NCI-H2227 treated with DMSO at 0.1 percent for 48 hours (cell line): Measurements from ENCODE around the gene IER5L.

Experiments
- DNase-seq: peaks from one replicate; lab custom pipeline; 2025; lab: John Stamatoyannopoulos, UW

Gene IER5L

DNA sequence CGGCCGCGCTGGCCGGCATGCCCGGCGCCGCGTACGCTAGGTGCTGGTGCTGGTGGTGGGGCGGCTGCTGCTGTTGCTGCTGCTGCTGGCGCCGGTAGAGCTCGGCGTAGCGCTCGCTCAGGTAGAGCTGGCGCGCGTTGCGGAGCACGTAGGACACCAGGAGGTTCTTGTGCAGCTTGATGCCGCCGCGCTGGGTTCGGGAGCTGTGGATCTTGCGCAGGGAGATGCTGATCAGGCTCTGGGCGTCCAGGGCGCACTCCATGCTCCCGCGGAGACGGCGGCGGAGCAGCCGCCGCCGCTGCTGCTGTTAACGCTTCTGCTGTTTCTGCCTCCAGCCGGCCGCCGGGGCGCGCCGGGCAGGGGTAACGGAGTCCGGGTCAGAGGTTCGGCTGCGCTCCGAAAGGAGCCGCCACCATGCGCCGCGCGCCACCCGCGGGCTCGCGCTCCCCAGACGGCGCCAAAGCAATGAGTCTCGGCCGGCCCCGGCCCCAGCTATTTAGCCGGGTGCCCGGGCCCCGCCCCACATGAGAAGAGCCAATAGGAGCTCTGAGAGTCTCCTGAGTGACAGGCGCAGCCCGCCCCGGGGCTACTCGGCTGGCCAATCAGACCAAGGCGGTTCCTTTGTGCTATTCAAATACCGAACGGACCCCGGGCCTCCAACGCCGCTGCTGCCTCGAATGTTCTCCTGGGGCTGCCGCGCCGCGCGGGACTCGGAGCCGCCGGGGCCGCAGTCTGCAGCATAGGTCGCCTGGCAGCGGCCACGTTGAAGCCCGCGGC is at the start of gene IER5L:
IER5L (minus strand) TSS at position 471 of the 777 bp plus-strand sequence; CDS start at position 262, 209 bp downstream.
- peak; percentile 94 for DNase-seq

DNA sequence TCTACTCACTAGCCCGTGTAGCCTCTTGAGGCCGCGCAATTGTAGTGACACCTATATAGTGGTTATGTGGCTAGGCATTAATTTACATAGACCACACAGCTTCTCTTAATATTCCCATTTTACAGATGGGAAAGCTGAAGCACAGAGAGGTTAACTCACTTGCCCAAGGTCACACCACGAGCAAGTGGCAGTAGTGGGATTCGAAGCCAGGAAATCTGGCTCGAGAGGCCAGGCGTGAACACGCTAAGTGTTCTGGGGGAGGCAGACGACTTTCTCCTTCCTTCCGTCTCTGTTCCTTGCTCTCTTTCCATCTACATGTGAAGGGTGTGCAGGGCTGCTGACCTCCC is 49.8 kb upstream of the IER5L start:
- DNase-seq: no peak

DNA sequence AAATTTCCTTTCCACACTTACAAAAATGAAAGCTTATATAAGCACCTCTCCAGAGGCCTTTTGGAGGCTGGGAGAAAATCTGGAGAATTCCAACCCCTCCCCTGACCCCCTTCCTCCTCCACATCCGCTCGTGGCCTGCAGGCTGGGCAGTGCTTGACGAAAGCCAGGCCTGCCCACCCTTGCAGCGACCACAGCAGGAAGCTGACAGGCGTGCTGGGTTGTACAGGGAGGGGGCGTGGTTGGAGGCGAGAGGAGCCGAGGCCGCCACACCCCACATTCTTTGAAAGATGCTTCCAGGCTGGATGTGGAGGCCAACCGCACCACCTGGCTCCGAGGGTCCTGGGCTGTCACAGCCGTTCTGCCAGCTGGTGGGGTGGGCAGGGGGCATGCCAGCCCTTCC is 47.8 kb upstream of the IER5L start:
- DNase-seq: no peak

DNA sequence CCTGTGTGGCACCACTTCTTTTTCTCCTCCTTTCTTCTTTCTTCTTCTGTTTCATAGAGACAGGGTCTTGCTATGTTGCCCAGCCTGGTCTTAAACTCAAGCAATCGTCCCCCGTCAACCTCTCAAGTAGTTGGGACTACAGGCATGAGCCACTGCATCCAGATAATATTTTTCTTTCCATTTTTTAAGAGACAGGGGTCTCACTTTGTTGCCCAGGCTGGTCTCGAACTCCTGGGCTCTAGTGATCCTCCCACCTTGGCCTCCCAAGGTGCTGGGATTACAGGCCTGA is 47.4 kb upstream of the IER5L start:
- no peak for DNase-seq

DNA sequence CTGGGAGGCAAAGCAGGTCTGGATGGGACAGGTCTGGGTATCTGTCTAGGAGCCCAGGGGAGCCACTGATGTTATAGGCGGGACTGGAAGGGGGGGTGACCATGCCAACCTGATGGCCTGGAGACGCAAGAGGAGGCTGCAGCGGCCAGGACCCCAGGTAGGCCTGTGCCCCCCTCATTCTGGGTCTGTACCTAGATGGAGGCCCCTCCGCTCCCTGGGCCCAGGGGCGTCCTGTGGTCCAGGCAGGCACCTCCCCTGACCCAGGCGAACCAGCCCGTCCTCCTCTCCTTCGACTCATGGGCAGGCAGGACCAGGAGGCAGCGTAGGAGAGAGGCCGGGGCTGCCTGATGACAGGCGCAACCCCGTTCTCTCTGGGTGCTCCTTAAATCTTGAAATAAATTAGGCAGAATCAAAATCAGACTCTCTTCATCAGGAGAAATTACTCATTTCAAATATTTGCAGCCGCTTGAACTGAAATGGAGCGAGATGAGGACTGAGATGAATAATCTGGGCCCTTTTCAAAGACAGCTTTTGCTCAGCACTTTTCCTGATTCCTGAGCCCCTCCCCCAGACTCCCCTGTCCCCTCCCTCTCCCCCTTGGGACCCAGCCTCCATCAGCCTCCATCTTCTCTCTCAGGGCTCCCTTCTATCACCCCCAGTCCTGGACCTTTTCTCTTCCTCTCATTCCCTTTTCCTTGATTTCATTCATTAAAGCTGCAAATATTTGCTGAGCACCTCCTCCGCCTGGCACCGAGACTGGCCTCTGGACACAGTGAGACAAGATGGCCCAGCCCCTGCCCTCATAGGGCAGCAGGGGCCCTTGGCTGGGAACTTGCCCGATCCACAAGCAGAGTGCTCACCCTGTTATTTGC is 46.8 kb upstream of the IER5L start:
- DNase-seq: no peak

DNA sequence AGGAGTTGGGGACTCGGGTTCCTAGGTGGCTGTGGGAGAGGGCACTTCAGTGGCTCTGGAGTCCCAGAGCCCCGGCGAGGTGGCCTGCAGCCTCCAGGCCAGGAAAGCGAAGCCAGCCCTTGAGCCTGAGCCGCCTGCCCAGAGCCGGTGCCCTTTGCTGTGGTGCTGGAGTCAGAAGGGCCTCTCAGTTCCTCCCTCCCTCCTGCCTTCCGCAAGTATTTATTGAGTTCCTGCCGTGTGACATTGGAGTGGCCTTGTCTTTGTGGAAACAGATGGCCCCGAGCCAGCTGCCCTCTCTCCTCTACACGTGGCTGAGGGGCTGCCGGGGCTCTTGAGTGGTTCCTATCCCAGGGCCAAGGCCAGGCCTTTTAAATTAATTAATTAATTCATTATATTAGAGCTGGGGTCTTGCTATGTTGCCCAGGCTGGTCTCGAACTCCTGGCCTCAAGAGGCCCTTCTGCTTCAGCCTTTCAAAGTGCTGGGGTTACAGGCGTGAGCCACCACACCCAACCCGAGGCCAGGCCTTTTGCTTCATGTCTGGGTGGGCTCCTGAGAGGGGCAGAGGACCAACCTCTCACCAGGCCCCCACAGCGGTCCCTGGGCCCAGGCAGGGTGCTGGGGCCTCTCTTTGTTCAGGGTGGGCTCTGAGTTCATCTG is 45.6 kb upstream of the IER5L start:
- DNase-seq: no peak

- DNase-seq: no peak
Measured at GRCh38 chr9:129222819-129223218, 44.8 kb upstream of the IER5L start.

DNA sequence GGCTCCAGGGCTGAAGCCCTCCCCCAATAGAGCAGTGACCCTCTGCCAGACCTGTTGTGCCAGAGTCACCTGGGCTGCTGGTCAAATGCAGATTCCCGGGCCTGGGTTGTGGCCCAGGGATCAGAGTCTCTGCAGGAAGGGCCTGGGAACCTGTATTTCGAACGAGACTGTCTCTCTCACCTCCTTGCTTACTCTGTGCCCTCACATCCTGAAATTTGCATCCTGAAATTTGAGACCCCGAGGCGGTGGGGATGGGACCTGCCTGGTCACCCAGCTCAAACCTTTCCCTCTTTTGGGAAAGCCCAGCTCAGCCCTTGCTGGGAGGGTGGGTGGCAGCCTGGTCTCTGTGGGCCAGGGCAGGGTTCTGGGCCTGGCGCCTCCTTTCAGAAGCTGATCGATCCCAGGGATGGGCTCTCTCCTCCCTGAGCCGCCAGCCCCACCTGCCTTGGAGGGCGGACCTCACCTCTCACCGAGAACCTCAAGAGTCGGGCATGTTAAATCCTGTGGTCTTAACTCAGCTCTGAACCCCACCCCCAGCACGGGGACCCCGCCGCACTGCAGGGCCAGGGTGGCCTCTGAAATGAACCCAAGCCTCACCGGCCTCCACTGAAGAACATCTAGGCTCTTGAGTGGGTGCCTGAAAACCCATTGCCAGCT is 44.0 kb upstream of the IER5L start:
- DNase-seq: no peak

DNA sequence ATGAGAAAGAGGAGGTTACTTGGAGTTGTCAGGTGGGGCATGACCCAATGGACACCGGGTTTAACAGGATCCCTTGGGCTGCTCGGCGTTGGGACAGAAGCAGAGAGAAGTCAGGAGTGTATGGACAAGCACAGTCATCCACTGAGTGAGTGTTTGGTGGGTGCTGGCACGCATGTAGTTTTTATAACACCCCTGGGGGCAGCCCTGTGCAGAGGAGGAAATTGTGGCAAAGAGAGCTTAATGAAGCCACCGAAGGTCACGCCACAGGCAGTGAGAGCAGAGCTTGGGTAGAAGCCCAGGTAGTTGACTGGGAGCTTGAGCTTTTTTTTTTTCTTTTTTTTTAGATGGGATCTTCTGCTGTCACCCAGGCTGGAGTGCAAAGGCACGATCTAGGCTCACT is 43.2 kb upstream of the IER5L start:
- no peak for DNase-seq

DNA sequence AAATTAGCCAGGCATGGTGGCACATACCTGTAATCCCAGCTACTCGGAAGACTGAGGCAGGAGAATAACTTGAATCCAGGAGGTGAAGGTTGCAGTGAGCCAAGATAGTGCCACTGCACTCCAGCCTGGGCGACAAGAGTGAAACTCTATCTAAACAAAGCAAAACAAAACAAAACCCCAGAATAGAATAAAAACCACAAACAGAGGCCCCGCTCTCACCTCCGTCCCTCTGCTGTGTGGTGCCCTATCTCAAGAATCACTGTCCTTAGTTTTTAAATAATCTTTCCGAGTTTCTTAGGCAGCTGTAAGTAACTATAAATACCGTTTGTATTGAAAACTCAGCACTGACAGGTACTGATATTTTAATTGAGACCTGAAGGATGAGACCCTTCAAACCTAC is 42.7 kb upstream of the IER5L start:
- no peak for DNase-seq

DNA sequence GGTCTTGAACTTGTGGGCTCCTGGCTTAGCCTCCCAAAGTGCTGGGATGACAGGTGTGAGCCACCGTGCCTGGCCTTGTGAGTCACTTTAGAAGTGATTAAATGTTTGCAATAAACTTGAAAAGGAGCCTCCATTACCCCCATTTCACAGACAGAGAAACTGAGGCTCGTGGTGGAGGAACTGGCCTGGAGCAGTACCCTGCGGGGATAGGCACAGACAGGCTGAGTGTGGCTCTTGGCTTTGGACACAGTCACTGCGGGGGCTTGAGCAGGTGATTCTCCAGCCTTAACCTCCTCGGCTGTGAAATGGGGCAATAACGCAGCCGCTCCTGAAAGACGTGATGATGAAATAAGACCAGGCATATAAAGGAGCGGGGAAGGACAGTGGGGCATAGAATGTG is 40.9 kb upstream of the IER5L start:
- DNase-seq: no peak

- no peak for DNase-seq
Measured at GRCh38 chr9:129218272-129218625, 40.2 kb upstream of the IER5L start.

- DNase-seq: no peak
Measured at GRCh38 chr9:129213551-129213950, 35.5 kb upstream of the IER5L start.

DNA sequence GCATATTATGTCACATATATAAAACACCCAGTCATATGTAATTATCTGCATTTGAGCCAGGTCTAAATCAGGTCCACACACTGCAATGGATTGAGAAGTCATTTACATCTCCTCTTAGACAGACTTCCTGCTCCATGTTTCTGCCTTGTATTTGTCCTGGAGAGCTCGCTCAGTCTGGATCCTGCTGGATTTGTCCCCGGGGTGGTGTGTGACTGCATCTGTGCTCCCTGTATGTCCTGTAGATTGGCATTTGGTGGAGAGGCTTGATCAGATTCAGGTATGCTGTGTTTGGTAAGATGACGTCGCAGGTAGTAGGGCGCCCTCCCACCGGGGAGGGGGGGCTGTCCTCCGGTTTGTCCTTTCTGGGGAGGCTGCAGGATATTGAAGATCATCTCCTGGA is 33.6 kb upstream of the IER5L start:
- no peak for DNase-seq

- DNase-seq: no peak
Measured at GRCh38 chr9:129210125-129210524, 32.1 kb upstream of the IER5L start.

- DNase-seq: no peak
Measured at GRCh38 chr9:129209580-129209979, 31.5 kb upstream of the IER5L start.

DNA sequence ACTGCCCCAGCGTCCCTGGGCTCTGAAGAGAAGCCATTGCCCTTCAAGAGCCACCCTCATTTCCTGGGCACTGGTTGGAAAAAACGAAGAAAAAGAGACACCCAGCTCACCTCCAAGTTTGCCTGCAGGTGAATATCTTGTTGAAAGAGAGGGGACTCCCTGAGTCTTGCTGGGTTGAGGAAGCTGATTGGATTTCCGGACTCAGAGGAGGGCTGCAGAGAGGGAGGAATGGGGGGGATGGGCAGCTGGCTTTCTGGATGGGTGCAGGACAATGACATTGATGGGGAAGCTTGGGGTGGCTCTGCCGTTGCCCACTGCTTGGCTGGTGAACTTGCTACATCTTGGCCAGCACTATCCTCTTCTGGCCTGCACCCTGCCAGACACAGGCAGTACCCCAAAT is 31.0 kb upstream of the IER5L start:
- no peak for DNase-seq

- DNase-seq: no peak
Measured at GRCh38 chr9:129208207-129209032, 30.4 kb upstream of the IER5L start.

- no peak for DNase-seq
Measured at GRCh38 chr9:129206905-129207304, 28.8 kb upstream of the IER5L start.

GRCh38 chr9:129206401-129206800 is 28.3 kb upstream of the IER5L start:
- no peak for DNase-seq

GRCh38 chr9:129204840-129205239 is 26.8 kb upstream of the IER5L start:
- DNase-seq: no peak

GRCh38 chr9:129203556-129203909 is 25.5 kb upstream of the IER5L start:
- no peak for DNase-seq
